HG02763 (cell line): ENCODE data around the gene CACNA1E.
"Not testable (repeated sequence)": the region's sequence is repeated elsewhere in the genome, so short reads cannot be mapped to it uniquely, and the experiment has no call there.

Experiments
- ATAC-seq: cut with Tn5 transposase; IDR thresholded peaks from one replicate; pipeline ENCODE4 v1.9.1; 2021; ENCODE audit warnings: mild to moderate bottlenecking, moderate library complexity; ENCODE audit not compliant: unreplicated experiment

The CACNA1E gene

GRCh38 chr1:181798191-181798926 is 315.0 kb downstream of the CACNA1E start:
- no peak for ATAC-seq

- ATAC-seq, result no peak
Measured at GRCh38 chr1:181801617-181802016, 318.3 kb downstream of the CACNA1E start.

GRCh38 chr1:181802466-181802865 is 319.1 kb downstream of the CACNA1E start:
- no peak for ATAC-seq

GRCh38 chr1:181803421-181803820 is 320.1 kb downstream of the CACNA1E start:
- ATAC-seq, result no peak

- ATAC-seq, result no peak
Measured at GRCh38 chr1:181804989-181805388, 321.7 kb downstream of the CACNA1E start.

GRCh38 chr1:181806746-181807145 is 323.4 kb downstream of the CACNA1E start:
- ATAC-seq, result no peak

- ATAC-seq, result no peak
Measured at GRCh38 chr1:181807251-181807650, 323.9 kb downstream of the CACNA1E start.

GRCh38 chr1:181809991-181810545 is 326.8 kb downstream of the CACNA1E start:
- ATAC-seq, result no peak

GRCh38 chr1:181812208-181812607 is 328.9 kb downstream of the CACNA1E start:
- no peak for ATAC-seq

GRCh38 chr1:181813266-181813665 is 329.9 kb downstream of the CACNA1E start:
- ATAC-seq, result no peak

- no peak for ATAC-seq
Measured at GRCh38 chr1:181816608-181817007, 333.3 kb downstream of the CACNA1E start.

- ATAC-seq, result no peak
Measured at GRCh38 chr1:181817091-181817490, 333.8 kb downstream of the CACNA1E start.

- no peak for ATAC-seq
Measured at GRCh38 chr1:181818459-181818858, 335.1 kb downstream of the CACNA1E start.

GRCh38 chr1:181818943-181819342 is 335.6 kb downstream of the CACNA1E start:
- ATAC-seq, result no peak

GRCh38 chr1:181821701-181822100 is 338.4 kb downstream of the CACNA1E start:
- no peak for ATAC-seq

GRCh38 chr1:181832173-181832880 is 349.0 kb downstream of the CACNA1E start:
- not testable (repeated sequence) for ATAC-seq

- no peak for ATAC-seq
Measured at GRCh38 chr1:181846001-181846645, 362.8 kb downstream of the CACNA1E start.

GRCh38 chr1:181846681-181847080 is 363.4 kb downstream of the CACNA1E start:
- no peak for ATAC-seq

- ATAC-seq, result no peak
Measured at GRCh38 chr1:181849071-181849470, 365.8 kb downstream of the CACNA1E start.

- ATAC-seq, result not testable (repeated sequence)
Measured at GRCh38 chr1:181854212-181854611, 370.9 kb downstream of the CACNA1E start.

GRCh38 chr1:181855380-181855779 is 372.1 kb downstream of the CACNA1E start:
- no peak for ATAC-seq
